ENCODE results near the gene EIF6.

The EIF6 gene

DNA sequence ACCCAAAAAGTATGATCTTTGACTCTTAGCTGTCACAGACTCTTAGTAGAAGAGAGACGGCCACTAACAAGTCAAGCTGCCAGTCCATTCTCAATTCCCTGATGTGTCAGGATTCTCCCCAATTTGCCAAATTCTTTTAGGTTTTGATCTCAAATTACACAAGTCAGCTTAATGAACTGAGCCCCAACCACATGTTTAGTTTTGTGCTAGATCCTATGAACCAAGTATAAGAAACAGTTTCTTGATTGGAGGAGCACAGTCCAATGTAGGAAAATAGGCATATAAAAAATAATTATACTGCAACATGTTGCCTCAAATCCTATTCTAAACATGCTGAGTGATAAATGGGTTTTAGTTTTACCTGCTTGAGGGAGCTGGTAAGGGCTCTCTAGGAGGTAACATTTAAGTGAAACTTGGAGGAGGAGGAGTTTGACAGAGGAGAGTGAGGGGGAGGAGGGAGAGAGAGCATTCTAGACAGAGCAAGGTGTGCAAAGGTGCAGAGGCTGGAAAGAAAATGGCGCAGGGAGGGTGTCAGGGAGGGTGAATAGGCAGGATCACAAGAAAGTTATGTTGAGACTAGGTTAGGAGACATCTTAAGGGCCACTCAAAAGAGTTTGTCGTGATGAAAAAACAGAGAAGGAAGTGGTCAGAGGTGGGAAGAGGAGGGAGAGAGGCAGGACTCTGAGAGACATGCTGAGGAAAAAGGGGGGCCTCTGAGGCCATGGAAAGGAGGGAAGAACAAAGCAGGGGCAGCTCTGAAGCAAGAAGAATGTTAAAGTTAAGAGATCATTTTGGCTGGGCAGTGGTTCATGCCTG lies 30.5 kb upstream of the EIF6 start:
- FAIRE-seq (no peak), DNase-seq (ENCODE audit: insufficient read length, low spot score) (no peak)

DNA sequence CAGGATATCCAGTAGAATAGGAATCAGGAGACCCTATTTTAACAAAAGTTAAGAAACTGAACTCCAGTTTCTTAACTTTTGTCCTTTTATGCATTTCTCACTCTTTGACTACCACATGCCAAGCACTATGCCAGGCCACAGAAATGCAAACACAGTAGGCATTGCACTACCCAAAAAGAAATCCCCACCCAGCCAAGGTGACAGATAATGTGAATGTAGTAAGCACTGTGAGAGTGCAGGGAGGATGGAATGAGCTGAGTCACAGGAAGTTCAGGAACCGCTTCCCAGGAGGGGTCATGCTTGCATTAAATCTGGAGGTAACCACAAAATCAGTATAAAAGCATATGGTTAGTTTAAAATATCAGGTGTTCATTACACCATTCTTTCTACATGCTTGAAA lies 27.7 kb upstream of the EIF6 start:
- TF ChIP-seq SPI1 (IDR thresholded peaks at IDR 0.05; ENCODE audit: low read depth, low read length) (no peak), TAF1 (IDR thresholded peaks at IDR 0.05; ENCODE audit: low read depth, low read length) (no peak), POLR2AphosphoS5 (IDR thresholded peaks at IDR 0.05; ENCODE audit: low read depth, low read length) (no peak), PAX5 (IDR thresholded peaks at IDR 0.05; ENCODE audit: insufficient read depth, low read length, severe bottlenecking) (no peak), POLR2A (IDR thresholded peaks at IDR 0.05; ENCODE audit: low read depth, low read length) (no peak), POU2F2 (IDR thresholded peaks at IDR 0.05; ENCODE audit: low read depth, low read length) (no peak)
- FAIRE-seq (no peak), DNase-seq (ENCODE audit: insufficient read length, low spot score) (no peak)

More for the DNA sequence above, 30.5 kb upstream of the EIF6 start:
- TF ChIP-seq TAF1 (IDR thresholded peaks at IDR 0.05; ENCODE audit: low read depth, low read length) = no peak
- no peak for TF ChIP-seq SPI1 (IDR thresholded peaks at IDR 0.05; ENCODE audit: low read depth, low read length)
- TF ChIP-seq POLR2A (IDR thresholded peaks at IDR 0.05; ENCODE audit: low read depth, low read length) = no peak
- TF ChIP-seq POU2F2 (IDR thresholded peaks at IDR 0.05; ENCODE audit: low read depth, low read length) = no peak
- no peak for TF ChIP-seq POLR2AphosphoS5 (IDR thresholded peaks at IDR 0.05; ENCODE audit: low read depth, low read length)
- TF ChIP-seq PAX5 (IDR thresholded peaks at IDR 0.05; ENCODE audit: insufficient read depth, low read length, severe bottlenecking) = no peak

DNA sequence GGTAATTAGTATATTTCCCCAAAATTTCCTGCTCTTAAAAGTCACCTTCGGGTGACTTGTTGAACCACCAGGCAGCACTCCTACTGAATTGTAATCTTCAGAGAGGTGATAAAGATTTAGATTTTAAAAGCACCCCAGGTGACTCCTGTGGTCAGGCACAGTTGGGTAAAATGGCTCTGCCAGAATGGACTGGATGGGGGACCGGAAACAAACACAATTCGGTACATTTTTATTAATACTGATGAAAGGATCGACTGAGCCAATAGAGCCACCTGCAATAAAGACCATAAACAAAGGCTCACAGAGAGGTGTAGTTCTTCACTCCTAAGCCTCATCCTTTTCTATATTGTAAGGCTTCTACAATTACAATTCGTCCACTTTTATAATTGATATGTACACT lies 27.2 kb upstream of the EIF6 start:
- no peak for TF ChIP-seq POLR2A (IDR thresholded peaks at IDR 0.05; ENCODE audit: low read depth, low read length)
- TF ChIP-seq POLR2AphosphoS5 (IDR thresholded peaks at IDR 0.05; ENCODE audit: low read depth, low read length) = no peak
- TF ChIP-seq POU2F2 (IDR thresholded peaks at IDR 0.05; ENCODE audit: low read depth, low read length) = no peak
- no peak for TF ChIP-seq SPI1 (IDR thresholded peaks at IDR 0.05; ENCODE audit: low read depth, low read length)
- no peak for TF ChIP-seq TAF1 (IDR thresholded peaks at IDR 0.05; ENCODE audit: low read depth, low read length)
- TF ChIP-seq PAX5 (IDR thresholded peaks at IDR 0.05; ENCODE audit: insufficient read depth, low read length, severe bottlenecking) = no peak
- no peak for FAIRE-seq
- no peak for DNase-seq (ENCODE audit: insufficient read length, low spot score)

DNA sequence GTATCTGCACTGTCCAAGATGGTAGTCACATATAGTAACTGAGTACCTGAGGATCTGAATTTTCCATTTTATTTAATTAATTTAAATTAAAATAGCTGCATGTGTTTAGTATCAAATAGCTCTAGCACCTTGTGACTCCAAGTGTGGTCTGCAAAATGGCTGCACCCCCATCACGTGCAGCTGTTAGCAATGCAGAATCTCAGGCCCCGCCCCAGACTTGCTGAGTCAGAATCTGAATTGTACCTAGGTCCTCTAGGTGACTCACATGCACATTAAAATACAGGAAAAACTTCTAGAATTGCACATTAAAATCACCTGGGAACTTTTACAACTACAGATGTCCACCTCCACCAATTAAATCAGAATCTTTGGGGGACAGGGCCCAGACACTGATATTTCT lies 26.8 kb upstream of the EIF6 start:
- TF ChIP-seq POLR2AphosphoS5 (IDR thresholded peaks at IDR 0.05; ENCODE audit: low read depth, low read length) = no peak
- no peak for TF ChIP-seq POU2F2 (IDR thresholded peaks at IDR 0.05; ENCODE audit: low read depth, low read length)
- TF ChIP-seq PAX5 (IDR thresholded peaks at IDR 0.05; ENCODE audit: insufficient read depth, low read length, severe bottlenecking) = no peak
- TF ChIP-seq TAF1 (IDR thresholded peaks at IDR 0.05; ENCODE audit: low read depth, low read length) = no peak
- DNase-seq (ENCODE audit: insufficient read length, low spot score) (no peak), FAIRE-seq (no peak)

DNA sequence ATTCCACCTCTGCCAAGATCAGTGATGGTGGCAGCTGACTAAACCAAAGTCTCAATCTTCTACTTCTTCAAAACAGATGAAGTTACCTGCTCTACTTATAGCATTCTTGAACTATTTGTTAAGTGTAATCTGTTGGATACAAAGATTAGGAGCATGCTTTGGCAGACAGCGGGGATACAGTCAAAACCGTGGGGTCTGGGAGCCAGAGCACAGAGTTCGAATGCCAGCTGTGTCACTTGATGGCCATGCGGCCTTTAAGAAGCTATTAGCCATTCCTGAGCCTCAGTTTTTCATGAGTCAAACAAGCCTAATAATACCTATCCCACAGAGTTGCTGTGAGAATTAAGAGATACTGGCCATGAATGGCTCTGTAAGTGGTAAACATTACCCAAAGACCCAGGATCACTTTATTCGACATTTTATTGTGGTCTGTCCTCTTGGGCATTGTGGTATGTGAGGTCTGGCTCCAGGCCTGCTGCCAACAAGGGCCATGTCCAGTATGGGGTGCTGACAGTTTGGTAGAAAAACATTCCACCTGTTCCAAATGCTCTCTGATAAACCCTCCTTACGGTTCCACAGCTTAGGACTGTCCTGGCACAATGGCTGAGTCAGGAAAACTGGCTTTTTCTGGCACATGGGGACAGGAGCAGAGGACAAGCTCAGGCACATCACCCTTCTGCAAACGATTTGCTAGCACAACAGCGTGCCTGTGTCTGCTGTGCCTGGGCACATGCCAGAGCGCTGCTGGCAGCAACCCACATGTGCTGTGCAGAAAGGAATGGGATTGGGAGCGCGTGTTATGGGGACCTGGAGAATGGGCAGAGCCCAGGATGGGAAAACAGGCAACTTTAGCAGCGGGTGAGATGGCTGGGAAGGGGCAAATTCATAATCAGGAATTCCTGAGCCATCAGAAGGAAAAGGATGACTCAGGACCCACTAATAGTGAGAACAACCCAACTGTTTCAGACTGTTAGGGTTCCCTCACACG lies 23.4 kb upstream of the EIF6 start:
- no peak for DNase-seq (ENCODE audit: insufficient read length, low spot score)
- TF ChIP-seq PAX5 (IDR thresholded peaks at IDR 0.05; ENCODE audit: insufficient read depth, low read length, severe bottlenecking) (no peak), TAF1 (IDR thresholded peaks at IDR 0.05; ENCODE audit: low read depth, low read length) (no peak), POLR2A (IDR thresholded peaks at IDR 0.05; ENCODE audit: low read depth, low read length) (no peak), POU2F2 (IDR thresholded peaks at IDR 0.05; ENCODE audit: low read depth, low read length) (no peak)
- no peak for FAIRE-seq

DNA sequence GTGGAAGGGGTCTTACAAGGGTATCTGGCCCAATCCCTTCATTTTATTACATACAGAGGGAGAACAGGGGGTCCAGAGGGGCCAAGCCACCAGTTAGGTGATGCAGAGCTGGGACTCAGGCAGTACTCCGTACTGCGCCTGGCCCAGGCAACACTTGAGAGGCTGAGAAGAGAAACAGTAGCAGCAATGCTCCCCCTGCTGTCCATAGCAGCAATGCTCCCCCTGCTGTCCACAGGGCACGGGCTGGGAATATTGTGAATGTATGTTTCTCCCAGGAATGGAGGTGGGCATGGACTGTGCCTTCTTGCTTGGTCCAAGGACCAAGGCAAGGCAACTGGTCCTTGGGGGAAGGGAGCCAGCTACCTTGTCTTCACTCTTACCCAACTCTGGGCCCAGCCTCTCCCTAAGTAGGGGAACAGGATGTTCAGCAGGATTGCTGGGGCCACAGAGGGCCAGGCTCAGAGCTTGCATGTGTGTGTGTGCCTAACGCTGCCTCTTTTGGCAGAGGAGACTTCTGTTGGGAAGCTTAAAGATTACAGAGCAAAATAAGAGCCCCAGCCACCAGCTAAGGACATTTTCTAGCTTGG lies 22.5 kb upstream of the EIF6 start:
- DNase-seq (ENCODE audit: insufficient read length, low spot score) (no peak), FAIRE-seq (no peak)
- TF ChIP-seq POLR2AphosphoS5 (IDR thresholded peaks at IDR 0.05; ENCODE audit: low read depth, low read length) (no peak), PAX5 (IDR thresholded peaks at IDR 0.05; ENCODE audit: insufficient read depth, low read length, severe bottlenecking) (no peak), POU2F2 (IDR thresholded peaks at IDR 0.05; ENCODE audit: low read depth, low read length) (no peak), SPI1 (IDR thresholded peaks at IDR 0.05; ENCODE audit: low read depth, low read length) (no peak), TAF1 (IDR thresholded peaks at IDR 0.05; ENCODE audit: low read depth, low read length) (no peak), POLR2A (IDR thresholded peaks at IDR 0.05; ENCODE audit: low read depth, low read length) (no peak)

DNA sequence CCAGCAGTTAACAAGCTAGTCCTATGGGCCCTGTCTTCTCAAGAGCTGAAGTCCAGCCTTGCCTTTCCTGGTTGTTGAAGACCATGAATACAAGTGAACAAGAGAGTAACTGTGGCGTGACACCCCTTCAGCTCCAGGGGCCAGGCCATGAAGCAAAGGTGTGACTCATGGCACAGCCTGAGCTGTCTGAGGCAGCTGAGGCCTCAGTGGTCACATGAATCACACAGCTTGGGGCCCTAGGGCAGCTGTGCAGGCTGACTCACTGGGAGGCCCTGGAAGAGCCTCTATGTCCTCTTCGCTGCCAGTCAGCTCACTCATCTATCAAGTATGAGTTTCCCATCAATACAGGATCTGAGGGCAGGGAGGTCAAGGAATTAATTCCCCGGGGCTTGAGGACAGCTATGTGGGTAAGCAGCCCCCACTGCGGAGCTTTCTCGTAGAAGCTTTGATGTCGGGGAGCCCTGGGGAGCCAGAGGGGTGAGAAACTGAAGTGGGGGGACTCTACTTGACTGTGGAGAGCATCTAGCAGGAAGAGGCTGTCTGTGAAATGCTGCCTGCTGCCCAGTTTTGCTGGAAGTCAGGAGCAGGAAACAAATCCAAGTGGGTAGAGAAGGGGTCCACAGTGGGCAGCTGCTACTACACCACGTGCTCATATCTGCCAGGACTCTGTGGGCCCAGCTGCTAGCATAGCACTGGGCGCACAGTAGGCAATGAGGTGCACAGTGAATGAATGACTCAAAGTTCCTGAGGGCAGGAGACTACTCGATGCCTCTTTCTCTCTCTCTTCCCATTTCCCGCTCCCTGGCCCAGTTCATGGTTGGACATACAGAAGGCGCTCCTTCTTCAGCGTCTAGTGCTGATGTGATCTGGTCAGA lies 21.3 kb upstream of the EIF6 start:
- no peak for DNase-seq (ENCODE audit: insufficient read length, low spot score)
- FAIRE-seq = no peak
- TF ChIP-seq PAX5 (IDR thresholded peaks at IDR 0.05; ENCODE audit: insufficient read depth, low read length, severe bottlenecking) (no peak), POLR2A (IDR thresholded peaks at IDR 0.05; ENCODE audit: low read depth, low read length) (no peak), SPI1 (IDR thresholded peaks at IDR 0.05; ENCODE audit: low read depth, low read length) (no peak), POU2F2 (IDR thresholded peaks at IDR 0.05; ENCODE audit: low read depth, low read length) (no peak), TAF1 (IDR thresholded peaks at IDR 0.05; ENCODE audit: low read depth, low read length) (no peak), POLR2AphosphoS5 (IDR thresholded peaks at IDR 0.05; ENCODE audit: low read depth, low read length) (no peak)

DNA sequence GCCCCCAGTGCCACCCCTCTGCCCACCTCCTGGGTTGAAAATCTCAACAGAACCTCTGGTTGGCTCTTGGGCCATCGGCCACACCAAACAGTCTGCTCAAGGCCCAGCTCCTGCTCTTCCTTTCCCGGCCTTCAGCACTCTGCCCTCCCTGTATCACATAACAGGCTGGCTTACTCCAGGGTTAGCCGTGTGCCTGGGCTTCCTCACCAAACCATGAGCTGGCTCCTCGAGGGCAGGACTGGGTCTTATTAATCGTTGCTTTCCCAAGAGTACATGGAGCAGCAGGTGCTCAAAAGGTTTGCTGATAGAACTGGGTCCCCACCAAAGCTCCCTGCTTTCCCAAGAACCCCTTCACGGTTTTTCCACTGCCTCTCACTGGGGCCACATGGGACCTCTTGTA lies 20.4 kb upstream of the EIF6 start:
- FAIRE-seq (no peak), DNase-seq (ENCODE audit: insufficient read length, low spot score) (no peak)
- TF ChIP-seq POLR2A (IDR thresholded peaks at IDR 0.05; ENCODE audit: low read depth, low read length) (no peak), PAX5 (IDR thresholded peaks at IDR 0.05; ENCODE audit: insufficient read depth, low read length, severe bottlenecking) (no peak), POLR2AphosphoS5 (IDR thresholded peaks at IDR 0.05; ENCODE audit: low read depth, low read length) (no peak), SPI1 (IDR thresholded peaks at IDR 0.05; ENCODE audit: low read depth, low read length) (no peak)

All from GM12891 (cell line).